ENCODE measurements around the gene THEMIS.

The THEMIS gene

GRCh38 chr6:127684501-127684900, 216.4 kb downstream of the THEMIS start:
- H3K9ac ChIP-seq (ENCODE audit: insufficient read length, low read depth), result no peak overlapping the region

More at GRCh38 chr6:127684501-127684900, 216.4 kb downstream of the THEMIS start:
- DNase-seq (ENCODE audit: low read depth, low spot score), result no peak
- Histone ChIP-seq H3K4me3 (ENCODE audit: insufficient read length, low read depth) (no peak overlapping the region), H3K9me3 (ENCODE audit: insufficient read depth, low read length) (peaks cover 7% of the 10 kb centered on the region; the same call in 1 of the 2 replicates), H3K27me3 (ENCODE audit: insufficient read depth, insufficient read length) (no peaks in the 10 kb centered on the region), H3K4me1 (ENCODE audit: insufficient read depth, insufficient read length) (no peaks in the 10 kb centered on the region), H3K36me3 (ENCODE audit: insufficient read depth, insufficient read length, low read length) (no peaks in the 10 kb centered on the region)
- TF ChIP-seq SUZ12 (IDR thresholded peaks at IDR 0.05; ENCODE audit: extremely low read depth, insufficient read depth, insufficient read length) (no peak), YY1 (IDR thresholded peaks at IDR 0.05; ENCODE audit: insufficient read depth, insufficient read length) (no peak), ZNF274 (IDR thresholded peaks at IDR 0.05; ENCODE audit: low read depth, low read length) (no peak)
